Medulla oblongata (tissue), 1 donor: Measurements from ENCODE around the gene MVB12B.

Source experiments
- DNase-seq: peaks from one replicate; pipeline ENCODE4 v3.0.0-alpha.2; 2015; ENCODE audit errors: extremely low spot score

MVB12B gene

GRCh38 chr9:126490871-126491567 lies 164.4 kb downstream of the MVB12B start:
- peak; percentile 93 for DNase-seq

- no peak for DNase-seq
These were observed 164.9 kb downstream of the MVB12B start for GRCh38 chr9:126491568-126491879.

- DNase-seq, result no peak
These were observed 165.3 kb downstream of the MVB12B start for GRCh38 chr9:126491949-126492348.

GRCh38 chr9:126494264-126494663 lies 167.6 kb downstream of the MVB12B start:
- no peak for DNase-seq

- DNase-seq, result no peak
These were observed 168.1 kb downstream of the MVB12B start for GRCh38 chr9:126494746-126495145.

GRCh38 chr9:126495411-126496180 lies 169.0 kb downstream of the MVB12B start:
- DNase-seq, result no peak

GRCh38 chr9:126496181-126496576 lies 169.6 kb downstream of the MVB12B start:
- no peak for DNase-seq

- no peak for DNase-seq
These were observed 170.4 kb downstream of the MVB12B start for GRCh38 chr9:126496781-126497659.

- DNase-seq, result no peak
These were observed 171.1 kb downstream of the MVB12B start for GRCh38 chr9:126497660-126498275.

GRCh38 chr9:126498331-126498730 lies 171.7 kb downstream of the MVB12B start:
- no peak for DNase-seq

GRCh38 chr9:126499005-126499910 lies 172.6 kb downstream of the MVB12B start:
- no peak for DNase-seq

- no peak for DNase-seq
These were observed 173.4 kb downstream of the MVB12B start for GRCh38 chr9:126499911-126500599.

- DNase-seq, result peak; percentile 89
These were observed 174.2 kb downstream of the MVB12B start for GRCh38 chr9:126500600-126501382.

GRCh38 chr9:126501383-126502331 lies 175.0 kb downstream of the MVB12B start:
- no peak for DNase-seq

- DNase-seq, result no peak
These were observed 176.0 kb downstream of the MVB12B start for GRCh38 chr9:126502417-126503332.

- no peak for DNase-seq
These were observed 176.9 kb downstream of the MVB12B start for GRCh38 chr9:126503333-126504085.
